NB4 (cell line): ENCODE results near the gene SIRPB2.

ENCODE experiments used
- MYC ChIP-seq: IDR thresholded peaks from 2 replicates; pipeline ENCODE4 v1.6.1; 2011; ENCODE audit warnings: low read depth, low read length
- POLR2A ChIP-seq: IDR thresholded peaks from 2 replicates; pipeline ENCODE4 v1.6.1; 2011; ENCODE audit warnings: mild to moderate bottlenecking; ENCODE audit not compliant: insufficient read length; ENCODE audit errors: extremely low read depth
- TF ChIP-seq, protein P1 (sequence below): IDR thresholded peaks from one replicate; pipeline ENCODE4 v1.5.1; 2012; ENCODE audit warnings: low read depth, low read length
- TF ChIP-seq, protein P2 (sequence below): IDR thresholded peaks from 2 replicates; pipeline ENCODE4 v1.6.1; 2011; ENCODE audit warnings: low read depth, low read length

DNA sequence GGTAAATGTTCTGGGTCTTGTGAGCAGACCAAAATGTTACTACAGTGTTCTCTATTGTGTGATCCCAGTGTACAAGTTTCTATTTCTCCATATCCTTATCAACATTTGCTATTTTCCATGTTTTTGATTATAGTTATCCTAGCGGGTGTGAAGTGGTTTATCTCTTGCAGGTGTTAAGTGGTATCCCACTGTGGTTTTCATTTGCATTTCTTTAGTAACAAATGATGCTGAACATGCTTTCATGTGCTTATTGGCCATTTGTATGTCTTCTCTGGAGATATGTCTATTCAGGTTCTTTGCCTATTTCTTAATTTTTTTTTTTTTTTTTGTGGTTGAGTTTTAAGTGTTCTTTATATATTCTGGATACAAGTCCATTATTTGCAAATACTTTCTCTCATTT, 60.1 kb downstream of the SIRPB2 start:
- TF ChIP-seq, protein P1, sequence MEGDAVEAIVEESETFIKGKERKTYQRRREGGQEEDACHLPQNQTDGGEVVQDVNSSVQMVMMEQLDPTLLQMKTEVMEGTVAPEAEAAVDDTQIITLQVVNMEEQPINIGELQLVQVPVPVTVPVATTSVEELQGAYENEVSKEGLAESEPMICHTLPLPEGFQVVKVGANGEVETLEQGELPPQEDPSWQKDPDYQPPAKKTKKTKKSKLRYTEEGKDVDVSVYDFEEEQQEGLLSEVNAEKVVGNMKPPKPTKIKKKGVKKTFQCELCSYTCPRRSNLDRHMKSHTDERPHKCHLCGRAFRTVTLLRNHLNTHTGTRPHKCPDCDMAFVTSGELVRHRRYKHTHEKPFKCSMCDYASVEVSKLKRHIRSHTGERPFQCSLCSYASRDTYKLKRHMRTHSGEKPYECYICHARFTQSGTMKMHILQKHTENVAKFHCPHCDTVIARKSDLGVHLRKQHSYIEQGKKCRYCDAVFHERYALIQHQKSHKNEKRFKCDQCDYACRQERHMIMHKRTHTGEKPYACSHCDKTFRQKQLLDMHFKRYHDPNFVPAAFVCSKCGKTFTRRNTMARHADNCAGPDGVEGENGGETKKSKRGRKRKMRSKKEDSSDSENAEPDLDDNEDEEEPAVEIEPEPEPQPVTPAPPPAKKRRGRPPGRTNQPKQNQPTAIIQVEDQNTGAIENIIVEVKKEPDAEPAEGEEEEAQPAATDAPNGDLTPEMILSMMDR = no peak
- TF ChIP-seq POLR2A = no peak
- TF ChIP-seq, protein P2, sequence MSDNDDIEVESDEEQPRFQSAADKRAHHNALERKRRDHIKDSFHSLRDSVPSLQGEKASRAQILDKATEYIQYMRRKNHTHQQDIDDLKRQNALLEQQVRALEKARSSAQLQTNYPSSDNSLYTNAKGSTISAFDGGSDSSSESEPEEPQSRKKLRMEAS = no peak
- no peak for TF ChIP-seq MYC
